Medulla oblongata (tissue), 1 donor: ENCODE results near the gene SFT2D1.

Experiments
- DNase-seq: peaks from one replicate; pipeline ENCODE4 v3.0.0-alpha.2; 2015; ENCODE audit errors: extremely low spot score

SFT2D1 gene

DNA sequence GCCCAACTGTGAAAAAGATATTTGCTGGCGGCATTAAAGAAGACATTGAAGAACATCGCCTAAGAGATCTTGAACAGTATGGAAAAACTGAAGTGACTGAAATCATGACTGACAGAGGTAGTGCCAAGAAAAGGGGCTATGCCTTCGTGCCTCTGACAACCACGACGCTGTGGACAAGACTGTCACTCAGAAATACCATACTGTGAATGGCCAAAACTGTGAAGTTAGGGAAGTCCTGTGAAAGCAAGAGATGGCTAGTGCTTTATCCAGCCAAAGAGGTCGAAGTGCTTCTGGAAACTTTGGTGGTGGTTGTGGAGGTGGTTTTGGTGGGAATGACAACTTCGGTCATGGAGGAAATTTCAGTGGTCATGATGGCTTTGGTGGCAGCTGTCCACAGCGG lies 7.5 kb downstream of the SFT2D1 start:
- DNase-seq, result no peak

- no peak for DNase-seq
These were observed 9.0 kb downstream of the SFT2D1 start for GRCh38 chr6:166333172-166333995.

- DNase-seq, result peak; percentile 50
These were observed 10.6 kb downstream of the SFT2D1 start for GRCh38 chr6:166331503-166332415.

- DNase-seq, result peak; percentile 78
These were observed 11.7 kb downstream of the SFT2D1 start for GRCh38 chr6:166330612-166331011.

- no peak for DNase-seq
These were observed 16.8 kb downstream of the SFT2D1 start for GRCh38 chr6:166325383-166326042.

- DNase-seq, result no peak
These were observed 18.9 kb downstream of the SFT2D1 start for GRCh38 chr6:166323395-166323794.

GRCh38 chr6:166318649-166319600 lies 23.4 kb downstream of the SFT2D1 start:
- DNase-seq, result no peak

DNA sequence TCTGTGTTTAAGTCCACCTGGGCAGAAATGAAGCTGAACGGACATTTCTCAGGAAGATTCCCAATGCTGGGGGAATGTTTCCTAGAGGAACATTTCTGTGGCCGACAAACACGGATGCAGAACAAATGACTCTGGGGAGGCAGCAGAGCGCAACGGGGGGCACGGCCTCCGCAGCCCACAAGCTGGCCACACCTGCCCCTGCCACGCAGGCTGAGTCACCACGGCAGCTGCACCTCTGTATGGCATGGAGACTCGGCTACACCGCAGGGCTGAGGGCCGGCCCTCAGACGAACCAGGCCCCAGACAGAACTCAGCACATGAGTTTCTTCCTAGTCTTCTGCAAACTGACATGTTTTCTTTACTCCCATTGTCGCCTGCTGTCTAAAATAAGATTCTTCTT lies 24.1 kb downstream of the SFT2D1 start:
- DNase-seq, result no peak

DNA sequence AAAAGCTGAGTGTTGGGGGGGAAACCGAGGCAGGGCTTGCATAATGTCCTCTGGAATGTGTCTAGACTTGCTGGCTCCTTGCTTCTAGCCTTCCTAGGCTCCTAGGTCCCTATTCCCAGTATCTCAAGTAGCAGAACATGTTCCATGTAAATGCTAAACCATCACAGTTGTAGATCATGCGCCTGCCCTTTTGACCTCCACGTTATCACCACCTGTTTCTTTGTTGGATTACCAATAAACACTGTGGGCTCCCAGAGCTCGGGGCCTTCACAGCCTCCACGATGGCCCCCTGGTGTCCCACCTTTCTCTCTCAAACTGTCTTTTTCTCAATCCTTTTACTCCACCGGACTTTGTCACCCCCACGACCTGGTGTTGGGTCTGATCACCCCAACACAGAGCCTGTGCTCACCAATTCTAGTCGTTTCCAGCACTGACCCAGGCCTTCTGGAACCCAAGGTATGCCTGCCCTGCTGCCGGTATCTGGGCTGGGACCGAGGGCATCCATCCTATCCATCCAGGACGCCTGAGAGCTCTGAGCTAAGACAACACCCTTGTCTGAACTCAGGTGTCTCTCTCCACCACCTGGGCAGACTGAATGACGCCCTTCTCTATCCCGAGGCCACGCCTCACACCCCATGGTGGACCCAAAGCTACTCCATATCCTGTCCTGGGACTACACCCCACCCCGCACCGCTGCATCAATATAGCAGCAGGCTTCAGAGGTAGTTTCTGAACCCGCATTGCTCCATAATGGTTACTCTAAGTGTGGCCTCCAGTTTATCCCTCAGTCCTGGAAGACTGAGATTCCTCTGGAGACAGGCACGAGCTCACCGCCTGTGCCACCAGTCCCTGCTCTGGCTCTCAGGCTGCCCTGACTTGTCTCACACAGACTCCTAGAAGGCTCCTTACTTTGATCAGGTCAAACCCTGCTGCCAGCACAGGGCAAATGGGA lies 24.8 kb downstream of the SFT2D1 start:
- no peak for DNase-seq

GRCh38 chr6:166315436-166315835 lies 26.9 kb downstream of the SFT2D1 start:
- no peak for DNase-seq

- DNase-seq, result no peak
These were observed 27.9 kb downstream of the SFT2D1 start for GRCh38 chr6:166314454-166314853.

GRCh38 chr6:166313255-166314070 lies 28.9 kb downstream of the SFT2D1 start:
- peak; percentile 75 for DNase-seq

- DNase-seq, result no peak
These were observed 29.5 kb downstream of the SFT2D1 start for GRCh38 chr6:166312832-166313231.

- DNase-seq, result no peak
These were observed 31.7 kb downstream of the SFT2D1 start for GRCh38 chr6:166310634-166311033.

- DNase-seq, result no peak
These were observed 32.4 kb downstream of the SFT2D1 start for GRCh38 chr6:166309977-166310376.

DNA sequence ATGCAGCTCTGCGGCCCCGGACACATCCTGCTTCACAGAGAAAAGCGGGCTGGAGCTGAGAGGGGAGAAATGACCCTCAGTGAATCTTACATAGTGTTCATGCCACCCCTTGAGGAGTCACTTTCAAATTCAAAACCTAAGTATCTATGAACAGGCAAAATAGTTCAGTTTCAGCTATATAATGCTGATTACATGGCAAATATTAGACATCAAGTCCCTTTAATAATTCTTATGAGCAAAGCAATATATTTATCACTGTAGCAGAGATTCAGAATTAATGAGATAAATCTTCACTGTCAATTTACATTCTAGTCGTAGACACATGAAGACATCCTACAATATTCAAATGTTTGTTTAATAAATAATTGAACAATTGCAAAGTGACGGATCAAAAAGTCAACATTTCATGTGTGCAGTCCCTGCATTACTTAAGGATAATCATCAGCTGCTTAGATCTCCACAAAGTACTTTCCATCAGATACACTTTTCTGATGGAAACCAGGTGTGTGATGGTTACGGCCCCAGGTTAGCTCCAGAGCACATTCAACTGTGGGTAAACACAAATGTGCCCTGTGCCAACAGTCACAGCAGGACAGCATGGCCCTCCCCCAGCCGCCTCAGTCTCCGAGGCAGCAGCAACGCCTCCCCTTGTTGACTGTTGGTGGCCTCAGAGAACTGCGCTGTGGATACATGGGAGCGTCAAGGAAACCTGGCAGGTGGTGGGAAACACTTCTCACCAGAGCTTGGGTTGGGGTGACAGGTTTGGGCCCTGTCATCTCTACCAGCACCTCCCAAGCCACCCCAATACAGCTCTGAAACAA lies 33.4 kb downstream of the SFT2D1 start:
- DNase-seq, result peak; percentile 48

DNA sequence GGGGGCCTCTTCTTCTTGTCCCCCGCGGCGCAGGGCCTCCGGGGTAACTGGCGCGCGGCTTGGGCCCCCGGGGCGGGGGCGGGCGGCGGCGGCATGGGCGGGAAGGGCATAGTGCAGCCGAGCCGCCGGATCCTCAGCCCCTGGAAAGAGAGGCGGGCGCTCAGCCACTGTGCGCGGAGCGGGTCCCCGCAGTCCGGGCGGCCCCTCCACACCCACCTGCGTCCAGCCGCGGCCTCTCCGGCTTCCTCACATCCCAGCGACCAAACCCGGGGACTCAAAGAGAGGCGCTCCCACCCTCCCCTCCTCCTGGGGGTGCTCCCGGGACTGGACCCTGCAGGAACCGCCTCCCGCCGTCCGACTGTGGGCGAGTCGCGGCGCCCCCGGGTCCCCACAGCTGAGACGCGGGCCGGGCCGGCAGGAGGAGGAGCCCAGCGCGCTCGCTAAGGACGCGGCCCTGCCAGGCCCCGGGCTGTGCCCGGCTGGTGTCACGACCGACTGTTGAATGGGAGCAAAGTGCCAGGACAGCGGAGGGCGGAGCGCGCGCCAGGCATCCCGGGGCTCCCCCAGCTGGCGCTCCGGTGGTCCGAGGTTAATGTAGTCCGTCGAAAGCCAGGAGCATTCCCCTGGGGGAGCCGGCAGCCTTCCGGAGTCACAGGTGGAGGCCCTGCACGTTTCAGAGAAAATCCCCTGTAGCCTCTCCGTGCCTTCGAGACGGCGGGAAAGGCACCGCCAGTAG lies 34.1 kb downstream of the SFT2D1 start, which contains the start of gene PRR18:
Gene PRR18 (minus strand): TSS at position 360 of the 736 bp plus-strand sequence. CDS start 250 bp downstream, at position 110.
- DNase-seq, result peak; percentile 77
